Omental fat pad (tissue), 4 donors: ENCODE data around the gene TIPRL. TPM values are rescaled to one million over a fixed set of nuclear protein-coding genes. Genes with fewer than 3 reads are reported as not detected.

ENCODE experiments used
- ATAC-seq: fragments of 150-250 bp; one replicate; pipeline ENCODE4 v1.9.1; 2016; ENCODE audit warnings: mild to moderate bottlenecking, moderate library complexity; ENCODE audit not compliant: low FRiP score
- DNase-seq: peaks from one replicate; pipeline ENCODE4 v3.0.0-alpha.2; 2019; ENCODE audit warnings: low spot score
- small RNA-seq: library from RNA; depleted of rRNA; stranded (forward); fragments of <200 nt; gene quantifications from one replicate; pipeline ENCODE3, GENCODE V24; 2016
- total RNA-seq, 4 donors: library from RNA; depleted of rRNA; stranded (reverse); fragments of >200 nt; gene quantifications; one replicate each; pipeline ENCODE4 v1.1.0, GENCODE V29; 2016
- TF ChIP-seq, protein P1 (sequence below), 3 donors: fragments of 450-650 bp; IDR thresholded peaks; one replicate each; pipeline ENCODE4 v1.5.1; 2016 to 2017; ENCODE audit warnings: antibody characterized with exemption in 3 of 3, mild to moderate bottlenecking in 3 of 3, moderate library complexity in 2 of 3

Gene TIPRL
- total RNA-seq, 4 donors from 2014 or later, result 18.6 to 30.0 (median 19.8) TPM

DNA sequence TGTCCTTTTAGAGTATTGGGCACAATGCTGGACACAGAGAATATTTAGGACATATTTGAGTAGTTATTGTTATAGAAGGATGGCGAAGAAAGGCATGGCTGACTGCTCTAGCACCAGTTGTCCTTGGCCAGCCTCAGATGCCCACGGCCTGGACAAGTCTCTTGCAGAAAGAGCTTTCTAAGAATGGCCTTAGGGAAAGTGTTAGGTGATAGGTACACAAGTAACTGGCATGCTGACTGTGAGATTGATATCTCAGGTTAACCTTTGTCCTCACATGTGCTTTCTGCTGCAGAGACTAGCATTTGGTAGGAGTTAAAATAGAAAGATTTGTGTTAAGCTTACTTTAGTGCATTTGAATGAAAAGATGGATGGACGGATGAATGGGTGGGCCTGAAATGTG is 57.2 kb downstream of the TIPRL start:
- ATAC-seq (no peak), DNase-seq (no peak)
- TF ChIP-seq, protein P1, sequence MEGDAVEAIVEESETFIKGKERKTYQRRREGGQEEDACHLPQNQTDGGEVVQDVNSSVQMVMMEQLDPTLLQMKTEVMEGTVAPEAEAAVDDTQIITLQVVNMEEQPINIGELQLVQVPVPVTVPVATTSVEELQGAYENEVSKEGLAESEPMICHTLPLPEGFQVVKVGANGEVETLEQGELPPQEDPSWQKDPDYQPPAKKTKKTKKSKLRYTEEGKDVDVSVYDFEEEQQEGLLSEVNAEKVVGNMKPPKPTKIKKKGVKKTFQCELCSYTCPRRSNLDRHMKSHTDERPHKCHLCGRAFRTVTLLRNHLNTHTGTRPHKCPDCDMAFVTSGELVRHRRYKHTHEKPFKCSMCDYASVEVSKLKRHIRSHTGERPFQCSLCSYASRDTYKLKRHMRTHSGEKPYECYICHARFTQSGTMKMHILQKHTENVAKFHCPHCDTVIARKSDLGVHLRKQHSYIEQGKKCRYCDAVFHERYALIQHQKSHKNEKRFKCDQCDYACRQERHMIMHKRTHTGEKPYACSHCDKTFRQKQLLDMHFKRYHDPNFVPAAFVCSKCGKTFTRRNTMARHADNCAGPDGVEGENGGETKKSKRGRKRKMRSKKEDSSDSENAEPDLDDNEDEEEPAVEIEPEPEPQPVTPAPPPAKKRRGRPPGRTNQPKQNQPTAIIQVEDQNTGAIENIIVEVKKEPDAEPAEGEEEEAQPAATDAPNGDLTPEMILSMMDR (IDR thresholded peaks at IDR 0.05), result no peak

DNA sequence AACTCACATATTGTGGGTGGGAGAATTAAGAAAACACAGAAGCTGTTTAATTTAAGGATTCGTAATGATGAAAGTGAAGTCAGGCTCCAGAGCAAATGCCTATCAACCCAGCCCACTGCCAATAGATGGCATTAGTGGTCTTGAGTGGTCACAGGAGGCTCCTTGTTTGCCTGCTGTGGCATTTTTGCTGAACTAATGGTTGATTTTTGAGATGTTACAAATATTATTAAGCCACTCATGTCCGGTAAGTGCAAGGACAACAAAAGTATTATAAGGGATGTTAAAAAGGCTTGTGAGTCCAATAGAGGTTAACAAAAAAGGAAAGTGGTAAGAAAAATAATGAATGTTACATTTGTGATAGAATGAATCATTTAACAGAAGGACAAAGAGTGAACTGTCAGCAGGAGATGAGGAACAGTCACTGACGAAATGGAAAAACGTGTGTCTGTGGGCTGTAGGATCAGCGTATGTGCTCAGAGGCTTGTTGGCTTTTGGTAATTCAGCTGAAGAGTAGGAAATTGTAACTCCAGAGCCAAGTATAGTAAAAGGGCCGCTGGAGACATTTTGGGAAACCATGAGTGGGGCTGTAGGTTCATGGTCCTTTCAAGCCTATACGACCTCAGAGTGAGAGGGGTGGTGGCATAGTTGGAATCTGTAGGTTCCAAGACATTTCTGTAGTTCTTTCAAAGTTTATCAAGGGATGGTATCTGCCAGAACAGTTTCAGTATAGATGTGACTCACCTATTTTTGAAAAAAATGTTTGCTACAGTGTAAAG is 58.3 kb downstream of the TIPRL start:
- TF ChIP-seq, protein P1 (IDR thresholded peaks at IDR 0.05), result no peak
- DNase-seq (no peak), ATAC-seq (no peak)

DNA sequence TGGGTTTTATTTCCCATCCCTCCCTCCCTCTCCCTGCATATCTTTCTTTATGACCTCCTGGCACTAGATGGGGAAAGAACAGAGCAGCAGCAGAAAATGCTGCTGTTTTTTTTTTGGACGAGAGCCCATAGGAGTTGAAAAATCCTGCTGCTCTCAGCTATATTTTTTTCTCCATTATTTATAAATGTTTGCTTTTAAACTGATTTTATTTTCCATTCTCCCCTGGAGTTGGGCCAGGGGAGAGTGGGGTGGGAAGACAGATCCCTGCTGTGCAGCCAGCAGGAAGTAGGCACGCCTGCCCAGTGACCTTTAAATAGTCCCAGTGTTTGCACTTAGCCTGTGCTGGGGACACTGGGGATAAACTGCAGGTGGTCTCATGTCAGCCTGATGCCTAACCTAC is 64.4 kb downstream of the TIPRL start:
- no peak for DNase-seq

DNA sequence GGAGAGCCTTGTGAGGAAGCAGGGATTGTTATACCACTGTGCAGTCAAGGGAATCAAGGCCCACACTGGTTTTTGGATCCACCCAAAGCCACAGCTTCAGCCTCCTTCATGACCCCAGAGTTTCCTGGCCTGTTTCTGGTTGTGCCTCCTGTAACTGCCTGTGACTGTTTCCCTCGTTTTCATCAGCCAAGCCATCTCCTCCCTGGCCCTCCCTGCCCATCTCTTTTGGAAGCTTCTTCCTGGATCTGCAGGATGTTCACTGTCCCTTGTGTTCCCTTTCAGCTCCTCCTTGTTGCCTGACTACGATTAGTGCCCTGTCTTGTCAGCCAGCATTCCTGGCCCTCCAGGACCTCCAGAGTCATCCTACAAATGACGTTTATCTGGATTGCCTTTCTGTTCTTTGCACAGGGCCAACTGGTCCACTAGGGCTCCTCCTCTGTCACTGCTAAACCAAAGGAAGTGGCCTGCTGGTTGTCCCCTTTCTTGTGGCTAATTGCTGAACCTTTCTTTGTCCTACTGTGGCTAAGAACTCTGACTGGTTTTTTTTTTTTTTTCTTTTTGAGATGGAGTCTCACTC is 65.0 kb downstream of the TIPRL start:
- TF ChIP-seq, protein P1 (IDR thresholded peaks at IDR 0.05), result no peak
- no peak for DNase-seq
- ATAC-seq, result peak; percentile 14

More for the DNA sequence above, 64.4 kb downstream of the TIPRL start:
- peak; percentile 28 for ATAC-seq
- TF ChIP-seq, protein P1 (IDR thresholded peaks at IDR 0.05), result no peak

DNA sequence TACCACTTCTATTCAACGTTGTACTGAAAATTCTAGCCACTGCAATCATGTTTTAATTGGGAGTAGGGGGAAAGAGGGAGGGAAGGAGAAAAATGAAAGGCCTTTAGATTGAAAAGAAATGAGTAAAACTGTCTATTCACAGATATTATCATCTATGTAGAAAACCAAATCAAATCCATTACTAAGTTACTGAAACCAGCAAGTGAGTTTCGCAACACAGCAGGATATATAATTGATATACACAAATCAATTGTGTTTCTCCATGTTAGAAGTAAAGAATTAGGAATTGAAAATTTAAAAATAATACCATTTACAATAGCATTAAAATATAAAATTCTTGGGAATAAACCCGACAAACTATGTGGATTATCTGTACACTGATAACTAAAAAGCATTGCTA is 66.3 kb downstream of the TIPRL start:
- ATAC-seq (no peak), DNase-seq (no peak)
- TF ChIP-seq, protein P1 (IDR thresholded peaks at IDR 0.05), result no peak

DNA sequence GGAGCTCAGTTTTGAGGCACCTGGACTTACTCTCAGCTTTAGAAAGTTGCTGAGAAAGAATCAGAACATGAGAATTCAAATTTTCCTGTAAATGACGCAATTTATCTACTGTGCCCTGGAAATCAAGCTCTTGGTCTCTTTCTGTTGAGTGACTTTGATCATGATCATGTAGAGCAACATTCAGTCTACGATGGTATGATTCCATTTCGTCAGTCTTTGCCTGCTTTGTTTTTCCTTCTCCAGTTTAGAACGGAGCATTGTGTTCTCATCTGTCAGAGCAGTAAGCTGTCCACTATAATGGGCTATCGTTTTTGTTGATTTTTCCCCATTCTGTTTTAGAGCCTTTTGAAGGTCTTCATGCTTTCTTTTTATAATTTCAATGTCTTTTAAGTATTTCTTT is 67.7 kb downstream of the TIPRL start:
- TF ChIP-seq, protein P1 (IDR thresholded peaks at IDR 0.05), result no peak
- no peak for ATAC-seq
- no peak for DNase-seq

Small RNA genes within 50 kb of the gene (small RNA-seq; reads per million reads assigned to genes)
- gene AL021397.1, result not detected

Other genes starting within 250 kb of the TIPRL start
- gene DCAF6, start 242.3 kb upstream of the TIPRL start, total RNA-seq, result 10 to 100 TPM; 57.2 to 98.4 (median 75.5) TPM
- gene MPC2, start 241.9 kb upstream of the TIPRL start, total RNA-seq, result 10 to 100 TPM; 18.7 to 39.1 (median 33.2) TPM
- gene GPR161, start 42.0 kb upstream of the TIPRL start, total RNA-seq, result 1 to 10 TPM; 4.0 to 8.0 (median 5.9) TPM
- gene SFT2D2, start 47.0 kb downstream of the TIPRL start, total RNA-seq, result 10 to 100 TPM; 36.8 to 41.0 (median 37.4) TPM
- 1 to 10 TPM in 3 of 4 donors, under 1 TPM in 1; 0.56 to 1.4 (median 1.3) TPM for gene TBX19, start 101.9 kb downstream of the TIPRL start, total RNA-seq